Choroid plexus epithelial cell (primary cell): ENCODE measurements around the gene RPL38.

Experiments
- DNase-seq: peaks from one replicate; pipeline ENCODE4 v3.0.0-alpha.2; 2010; ENCODE audit warnings: low read depth
- H3K4me3 ChIP-seq: 2 replicates; pipeline ENCODE4 v1.5.1; 2011; ENCODE audit warnings: low read depth, mild to moderate bottlenecking, control low read depth, low read length, moderate library complexity
- TF ChIP-seq, protein P1 (sequence below): conservative IDR thresholded peaks from 2 replicates; pipeline ENCODE4 v1.5.1; 2011; ENCODE audit warnings: low read depth, mild to moderate bottlenecking, control low read depth, inconsistent platforms, low read length, moderate library complexity

RPL38 gene

DNA sequence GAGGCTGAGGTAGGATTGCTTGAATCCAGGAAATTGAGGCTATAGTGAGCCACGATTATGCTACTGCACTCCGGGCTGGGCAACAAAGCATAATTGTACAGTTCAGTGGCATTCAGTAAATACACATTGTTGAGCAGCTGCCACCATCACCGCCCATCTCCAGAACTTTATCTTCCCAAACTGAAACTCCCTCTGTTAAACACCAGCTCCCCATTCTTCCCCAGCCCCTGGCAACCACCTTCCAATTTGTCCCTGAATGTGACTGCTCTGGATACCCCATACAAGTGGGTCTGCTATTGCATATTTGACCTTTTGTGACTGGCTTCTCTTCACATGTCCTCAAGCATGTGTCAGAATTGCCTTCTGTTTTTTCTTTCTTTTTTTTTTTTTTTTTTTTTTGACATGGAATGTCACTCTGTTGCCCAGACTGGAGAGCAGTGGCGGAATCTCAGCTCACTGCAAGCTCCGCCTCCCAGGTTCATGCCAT lies 2.9 kb downstream of the RPL38 start:
- DNase-seq, result no peak
- TF ChIP-seq, protein P1, sequence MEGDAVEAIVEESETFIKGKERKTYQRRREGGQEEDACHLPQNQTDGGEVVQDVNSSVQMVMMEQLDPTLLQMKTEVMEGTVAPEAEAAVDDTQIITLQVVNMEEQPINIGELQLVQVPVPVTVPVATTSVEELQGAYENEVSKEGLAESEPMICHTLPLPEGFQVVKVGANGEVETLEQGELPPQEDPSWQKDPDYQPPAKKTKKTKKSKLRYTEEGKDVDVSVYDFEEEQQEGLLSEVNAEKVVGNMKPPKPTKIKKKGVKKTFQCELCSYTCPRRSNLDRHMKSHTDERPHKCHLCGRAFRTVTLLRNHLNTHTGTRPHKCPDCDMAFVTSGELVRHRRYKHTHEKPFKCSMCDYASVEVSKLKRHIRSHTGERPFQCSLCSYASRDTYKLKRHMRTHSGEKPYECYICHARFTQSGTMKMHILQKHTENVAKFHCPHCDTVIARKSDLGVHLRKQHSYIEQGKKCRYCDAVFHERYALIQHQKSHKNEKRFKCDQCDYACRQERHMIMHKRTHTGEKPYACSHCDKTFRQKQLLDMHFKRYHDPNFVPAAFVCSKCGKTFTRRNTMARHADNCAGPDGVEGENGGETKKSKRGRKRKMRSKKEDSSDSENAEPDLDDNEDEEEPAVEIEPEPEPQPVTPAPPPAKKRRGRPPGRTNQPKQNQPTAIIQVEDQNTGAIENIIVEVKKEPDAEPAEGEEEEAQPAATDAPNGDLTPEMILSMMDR, result no peak
- H3K4me3 ChIP-seq, result no peak overlapping the region

DNA sequence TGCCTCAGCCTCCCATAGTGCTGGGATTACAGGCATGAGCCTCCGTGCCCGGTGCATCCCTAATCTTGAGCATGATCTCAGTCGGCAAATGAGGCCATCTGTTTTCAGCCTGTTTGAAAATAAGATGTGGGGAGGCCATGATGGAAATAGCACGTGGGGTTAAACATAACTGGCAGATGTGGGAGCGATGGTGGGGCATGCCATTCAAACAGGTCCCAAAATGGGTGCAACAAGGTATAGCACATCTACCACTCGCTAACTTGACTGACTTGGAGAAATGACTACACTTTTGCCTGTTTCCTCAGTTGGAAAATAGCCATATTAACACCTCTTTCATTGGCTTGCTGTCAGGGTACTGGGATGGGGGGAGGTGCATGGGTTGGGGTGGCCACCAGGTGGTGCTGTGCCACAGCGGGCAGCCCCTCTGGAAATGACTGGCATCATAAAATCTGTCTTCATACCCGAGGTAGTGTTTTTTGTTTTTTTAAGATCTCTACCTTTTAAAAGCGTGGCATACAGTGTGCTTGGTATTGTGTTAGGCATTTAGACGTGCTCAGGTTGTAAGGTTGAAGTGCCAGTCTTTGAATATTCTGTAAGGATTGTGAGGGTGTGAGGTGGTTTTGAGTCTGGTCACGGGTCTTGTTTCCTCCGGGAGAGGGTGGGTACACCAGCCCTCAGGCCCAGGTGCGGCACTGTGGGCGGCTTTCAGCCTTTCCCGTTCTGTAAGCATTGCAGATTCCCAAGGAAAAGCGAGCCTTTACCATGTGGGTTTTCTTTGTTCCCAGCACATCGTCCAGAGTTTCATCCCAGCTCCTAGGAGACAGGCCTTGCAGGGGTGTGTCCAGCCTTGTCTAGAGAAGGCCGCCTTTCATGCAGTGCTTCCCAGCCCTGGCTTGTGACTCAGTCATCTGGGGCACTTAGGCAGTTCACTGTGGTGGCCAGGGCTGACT lies 7.0 kb downstream of the RPL38 start:
- DNase-seq, result peak; percentile 75
- no peak overlapping the region for H3K4me3 ChIP-seq
- TF ChIP-seq, protein P1, result peak; percentile 99

DNA sequence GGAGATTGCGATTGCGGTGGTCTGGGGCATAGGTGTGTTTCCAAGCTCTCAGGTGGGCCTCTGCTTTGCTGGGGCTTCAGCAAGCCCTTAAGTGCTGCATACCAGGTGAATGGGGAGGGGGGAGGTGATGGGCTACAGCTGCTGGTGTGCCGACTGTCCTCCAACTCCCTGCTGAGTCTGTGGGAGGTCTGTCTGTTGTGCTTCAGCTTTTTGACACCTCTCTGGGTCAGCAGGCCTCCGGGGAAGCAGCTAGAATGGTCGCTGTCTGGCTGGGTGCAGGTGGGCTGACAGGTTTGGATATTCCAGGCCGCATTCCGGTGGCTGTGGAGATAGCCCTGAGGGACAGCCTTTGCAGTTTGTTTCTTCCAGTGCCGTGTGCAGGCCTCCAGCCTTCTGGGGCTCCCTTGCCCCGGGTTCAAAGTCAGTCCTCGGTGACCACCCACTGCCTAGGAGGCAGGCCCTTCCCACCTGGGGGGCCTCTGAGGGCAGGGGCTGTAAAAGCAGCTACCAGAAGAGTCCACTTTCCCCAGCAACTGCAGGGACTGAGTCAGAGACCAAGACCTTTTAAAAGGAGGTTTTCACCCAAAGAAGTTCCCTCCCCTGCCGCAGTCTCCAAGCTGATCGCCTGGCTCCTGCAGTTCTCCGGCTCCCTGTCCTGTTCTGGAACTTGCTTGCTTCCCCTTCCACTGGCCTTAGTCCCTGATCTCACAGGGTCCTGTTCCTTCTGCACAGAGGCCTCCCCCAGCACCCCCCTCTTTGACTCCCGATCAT lies 7.8 kb downstream of the RPL38 start:
- DNase-seq, result peak; percentile 40
- peak overlapping the region; percentile 71 for H3K4me3 ChIP-seq

DNA sequence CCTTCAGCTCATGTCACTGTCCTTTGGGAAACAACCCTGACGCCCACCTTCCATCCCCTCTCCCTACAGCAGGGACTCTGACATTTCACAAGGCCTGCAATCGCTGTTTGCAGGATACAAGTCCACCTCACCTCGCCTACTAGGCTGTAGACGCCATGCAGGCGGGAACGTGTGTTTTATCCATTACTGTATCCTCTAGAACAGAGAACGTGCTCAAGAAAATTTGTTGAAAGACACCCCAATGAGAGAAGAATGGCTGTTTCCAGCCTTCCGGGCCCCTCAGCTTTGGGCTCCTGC lies 8.4 kb downstream of the RPL38 start:
- peak overlapping the region; percentile 71 for H3K4me3 ChIP-seq
- peak; percentile 38 for DNase-seq
- TF ChIP-seq, protein P1, result no peak

More for the DNA sequence above, 7.8 kb downstream of the RPL38 start:
- TF ChIP-seq, protein P1, result no peak

DNA sequence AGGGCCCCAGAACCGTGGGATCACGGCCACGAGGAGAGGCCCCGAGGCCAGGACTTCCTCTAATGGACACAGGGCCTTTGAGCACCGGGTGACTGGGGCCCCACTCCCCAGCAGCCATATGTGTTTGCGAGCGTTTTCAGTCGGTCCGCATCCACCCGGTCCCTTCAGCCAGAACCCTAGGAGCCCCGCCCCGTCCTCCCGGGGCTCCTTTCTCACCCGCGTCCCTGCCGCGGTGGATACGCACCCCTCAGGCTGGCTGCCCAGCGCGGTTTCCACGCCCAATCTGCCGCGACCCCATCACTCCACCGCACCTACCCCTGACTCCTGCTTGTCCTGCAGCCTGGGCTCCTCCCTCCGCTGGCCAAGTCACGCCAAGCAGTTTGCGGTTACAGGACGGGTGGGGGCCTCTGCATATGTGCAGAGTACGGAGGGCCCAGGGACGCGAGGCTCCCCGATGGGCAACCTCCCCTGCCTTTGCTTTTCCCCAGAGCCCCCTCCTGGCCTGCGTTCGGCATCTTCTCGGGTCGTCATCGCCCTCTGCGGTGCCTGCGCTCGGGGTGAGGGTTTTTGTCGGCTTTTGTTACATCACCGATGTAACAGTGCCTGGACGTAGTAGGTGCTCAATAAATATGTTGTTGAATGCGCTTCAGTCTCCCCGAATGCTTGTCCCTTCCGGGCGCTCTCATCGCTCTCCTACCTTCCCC lies 8.9 kb downstream of the RPL38 start:
- TF ChIP-seq, protein P1, result no peak
- peak overlapping the region; percentile 71 for H3K4me3 ChIP-seq
- no peak for DNase-seq

DNA sequence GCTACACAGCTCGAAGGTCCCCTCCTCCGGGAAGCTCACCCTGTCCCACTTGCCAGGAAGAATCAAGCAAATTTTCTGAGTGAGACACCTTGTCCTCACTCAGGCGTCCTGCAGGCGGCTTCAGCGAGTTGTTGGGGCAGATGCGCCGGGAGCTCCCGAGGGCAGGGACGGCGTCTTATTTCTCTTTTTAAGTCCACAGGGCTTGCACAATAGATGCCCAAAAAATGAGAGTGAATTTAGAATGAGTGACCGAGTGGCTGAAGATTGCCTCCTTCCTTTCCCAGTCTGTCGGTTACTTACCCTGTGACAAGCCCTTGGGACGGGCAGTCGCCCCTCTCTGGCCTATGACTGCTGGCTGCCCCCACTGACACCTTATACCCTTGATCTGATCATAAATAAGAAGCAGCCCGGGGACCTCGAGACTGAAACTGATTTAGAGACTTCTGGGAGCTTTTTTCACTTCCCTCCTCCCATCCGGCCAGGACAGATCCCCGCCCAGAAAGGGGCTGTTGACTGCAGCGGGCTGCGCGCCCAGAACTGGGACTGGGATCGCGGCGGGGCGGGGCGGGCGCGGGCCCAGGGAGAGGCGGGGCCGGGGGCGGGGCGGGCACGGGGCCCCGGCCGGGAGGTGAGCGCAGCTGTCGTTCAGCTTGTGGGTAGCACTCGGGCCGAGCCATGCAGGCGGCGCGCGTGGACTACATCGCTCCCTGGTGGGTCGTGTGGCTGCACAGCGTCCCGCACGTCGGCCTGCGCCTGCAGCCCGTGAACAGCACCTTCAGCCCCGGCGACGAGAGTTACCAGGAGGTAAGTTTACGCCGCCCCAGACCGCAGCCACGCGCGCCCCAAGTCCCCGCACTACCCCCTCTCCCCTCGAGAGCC lies 9.7 kb downstream of the RPL38 start, which contains the start of gene TTYH2:
Gene TTYH2, plus strand, starts transcription at position 659 of the 879 bp plus-strand sequence. Its CDS starts 17 bp downstream, at position 676.
- peak within 1 kb of the TSS; percentile 71 for H3K4me3 ChIP-seq
- TF ChIP-seq, protein P1, result peak; percentile 45
- peak; percentile 90 for DNase-seq
